GM03348 (cell line): ENCODE data around the gene SOCS1.

Experiments
- DNase-seq: peaks from one replicate; pipeline ENCODE4 v3.0.0; 2012; ENCODE audit warnings: low spot score

The SOCS1 gene

GRCh38 chr16:11260596-11260966, 4.6 kb upstream of the SOCS1 start:
- no peak for DNase-seq

GRCh38 chr16:11259655-11260595, 3.9 kb upstream of the SOCS1 start:
- DNase-seq, result no peak

DNA sequence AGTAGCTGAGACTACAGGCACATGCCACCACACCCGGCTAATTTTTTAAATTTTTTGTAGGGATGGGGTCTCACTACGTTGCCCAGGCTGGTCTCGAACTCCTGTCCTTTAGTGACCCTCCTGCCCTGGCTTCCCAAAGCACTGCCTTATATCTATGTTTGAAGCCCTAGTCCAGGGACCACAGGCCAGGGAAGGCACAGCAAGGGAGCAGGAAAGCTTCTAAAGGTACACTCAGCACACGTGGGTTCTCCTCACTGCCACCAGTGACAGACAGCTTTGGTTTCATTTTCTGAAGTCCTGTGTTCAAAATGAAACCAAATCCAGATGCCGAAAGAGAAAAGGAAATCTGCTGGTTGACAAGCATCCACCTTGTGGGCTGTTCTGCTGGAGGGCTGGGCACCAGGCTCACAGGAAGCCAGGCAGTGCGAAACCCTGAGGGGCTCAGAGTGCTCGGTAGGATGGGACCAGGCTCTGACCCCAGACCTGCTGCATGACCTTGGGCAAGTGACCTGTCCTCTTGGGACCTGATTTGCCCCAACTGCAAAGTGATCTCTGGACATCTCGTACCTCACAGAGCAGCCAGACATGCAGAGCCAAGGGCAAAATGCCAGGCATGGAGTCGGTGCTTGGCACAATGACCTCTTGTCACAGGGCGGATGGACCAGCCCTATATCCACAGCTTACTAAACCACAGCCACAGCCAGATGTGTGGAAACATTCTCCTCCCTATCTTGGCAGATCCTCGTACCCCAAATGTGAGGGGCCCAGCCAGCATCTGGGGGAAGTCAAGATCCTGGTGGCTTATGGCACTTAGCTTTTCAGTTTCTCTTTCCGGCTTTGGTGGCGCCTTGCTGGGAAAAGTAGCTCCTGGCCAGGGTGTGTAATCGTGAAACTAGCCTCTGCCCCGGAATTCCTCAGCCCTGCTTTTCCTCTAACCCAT, 2.8 kb upstream of the SOCS1 start:
- DNase-seq, result peak; percentile 29

DNA sequence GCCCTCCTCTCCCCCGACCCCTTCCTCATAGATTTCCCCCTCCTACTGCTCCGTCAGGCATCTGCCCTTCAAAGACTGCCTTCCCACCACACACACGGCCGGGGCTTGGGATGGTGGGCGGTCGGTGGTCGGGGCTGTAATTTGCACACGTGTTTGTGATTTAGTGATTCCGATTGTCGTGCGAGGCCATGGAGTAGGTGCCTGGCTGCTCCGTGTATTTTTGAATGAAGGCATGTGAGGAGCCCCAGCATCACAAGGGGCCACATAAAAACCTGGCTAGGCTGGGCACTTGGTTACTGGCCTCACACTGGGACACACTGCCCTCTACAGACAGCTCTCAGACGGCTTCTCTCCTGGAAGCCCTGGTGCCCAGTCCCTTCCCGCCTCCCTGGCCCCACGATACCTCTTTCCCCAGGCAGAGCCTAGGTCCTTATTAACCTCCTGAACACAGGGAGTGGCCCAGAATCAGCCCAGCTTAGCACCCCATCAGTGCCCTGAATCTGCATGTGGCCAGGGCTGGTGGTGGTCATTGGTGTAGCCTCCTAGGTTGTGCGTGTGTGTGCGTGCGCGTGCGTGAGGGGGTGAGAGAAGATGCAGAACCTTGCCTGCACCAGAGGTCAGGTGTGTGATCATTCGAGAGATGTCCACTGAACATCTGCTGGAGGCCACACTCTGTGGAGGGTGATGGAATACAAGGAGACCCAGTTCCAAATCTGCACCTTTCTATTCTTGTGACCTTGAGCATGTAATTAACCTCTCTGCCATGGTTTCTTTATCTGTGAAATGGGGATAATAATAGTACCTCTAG, 1.3 kb upstream of the SOCS1 start:
- peak; percentile 92 for DNase-seq

DNA sequence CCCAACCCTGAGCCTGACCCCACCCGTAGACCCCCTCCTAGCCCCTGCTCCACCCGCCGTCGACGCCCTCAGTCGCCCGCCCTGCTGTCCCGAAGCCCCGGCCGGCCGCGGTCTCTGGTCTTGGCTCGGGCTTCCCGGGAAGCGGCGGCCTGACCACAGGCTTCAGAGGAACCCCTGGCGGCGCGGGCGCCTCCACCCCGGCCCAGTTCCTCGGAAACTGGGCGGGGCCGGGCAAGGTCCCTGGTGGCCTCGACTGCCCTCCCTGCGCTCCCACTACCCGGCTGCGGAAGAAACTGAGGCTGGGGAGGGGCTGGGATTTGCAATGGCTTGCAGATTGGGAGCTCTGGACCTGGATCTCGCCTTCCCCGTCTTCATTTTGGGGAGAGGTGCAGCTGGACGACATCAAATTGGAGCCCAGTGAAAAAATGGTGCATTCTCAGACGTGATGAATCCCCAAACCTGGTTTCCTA, 692 bp upstream of the SOCS1 start:
- DNase-seq, result peak; percentile 88

DNA sequence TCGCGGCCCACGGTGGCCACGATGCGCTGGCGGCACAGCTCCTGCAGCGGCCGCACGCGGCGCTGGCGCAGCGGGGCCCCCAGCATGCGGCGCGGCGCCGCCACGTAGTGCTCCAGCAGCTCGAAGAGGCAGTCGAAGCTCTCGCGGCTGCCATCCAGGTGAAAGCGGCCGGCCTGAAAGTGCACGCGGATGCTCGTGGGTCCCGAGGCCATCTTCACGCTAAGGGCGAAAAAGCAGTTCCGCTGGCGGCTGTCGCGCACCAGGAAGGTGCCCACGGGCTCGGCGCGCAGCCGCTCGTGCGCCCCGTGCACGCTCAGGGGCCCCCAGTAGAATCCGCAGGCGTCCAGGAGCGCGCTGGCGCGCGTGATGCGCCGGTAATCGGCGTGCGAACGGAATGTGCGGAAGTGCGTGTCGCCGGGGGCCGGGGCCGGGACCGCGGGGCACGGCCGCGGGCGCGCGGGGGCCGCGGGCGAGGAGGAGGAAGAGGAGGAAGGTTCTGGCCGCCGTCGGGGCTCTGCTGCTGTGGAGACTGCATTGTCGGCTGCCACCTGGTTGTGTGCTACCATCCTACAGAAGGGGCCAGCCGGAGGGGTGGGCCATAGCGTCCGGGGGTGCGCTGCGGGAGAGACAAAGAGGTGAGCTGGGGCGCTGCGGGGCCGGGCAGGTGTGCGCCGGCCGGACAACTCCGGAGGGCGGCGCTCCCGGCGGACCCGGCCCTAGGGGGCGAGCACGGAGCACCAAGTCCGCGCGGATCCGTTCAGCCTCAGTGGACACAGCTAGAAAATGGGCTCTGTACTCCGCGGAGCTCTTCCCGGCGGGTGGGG, 879 bp downstream of the SOCS1 start:
- DNase-seq, result peak; percentile 60

- no peak for DNase-seq
These were observed 1.8 kb downstream of the SOCS1 start for GRCh38 chr16:11253995-11254912.

DNA sequence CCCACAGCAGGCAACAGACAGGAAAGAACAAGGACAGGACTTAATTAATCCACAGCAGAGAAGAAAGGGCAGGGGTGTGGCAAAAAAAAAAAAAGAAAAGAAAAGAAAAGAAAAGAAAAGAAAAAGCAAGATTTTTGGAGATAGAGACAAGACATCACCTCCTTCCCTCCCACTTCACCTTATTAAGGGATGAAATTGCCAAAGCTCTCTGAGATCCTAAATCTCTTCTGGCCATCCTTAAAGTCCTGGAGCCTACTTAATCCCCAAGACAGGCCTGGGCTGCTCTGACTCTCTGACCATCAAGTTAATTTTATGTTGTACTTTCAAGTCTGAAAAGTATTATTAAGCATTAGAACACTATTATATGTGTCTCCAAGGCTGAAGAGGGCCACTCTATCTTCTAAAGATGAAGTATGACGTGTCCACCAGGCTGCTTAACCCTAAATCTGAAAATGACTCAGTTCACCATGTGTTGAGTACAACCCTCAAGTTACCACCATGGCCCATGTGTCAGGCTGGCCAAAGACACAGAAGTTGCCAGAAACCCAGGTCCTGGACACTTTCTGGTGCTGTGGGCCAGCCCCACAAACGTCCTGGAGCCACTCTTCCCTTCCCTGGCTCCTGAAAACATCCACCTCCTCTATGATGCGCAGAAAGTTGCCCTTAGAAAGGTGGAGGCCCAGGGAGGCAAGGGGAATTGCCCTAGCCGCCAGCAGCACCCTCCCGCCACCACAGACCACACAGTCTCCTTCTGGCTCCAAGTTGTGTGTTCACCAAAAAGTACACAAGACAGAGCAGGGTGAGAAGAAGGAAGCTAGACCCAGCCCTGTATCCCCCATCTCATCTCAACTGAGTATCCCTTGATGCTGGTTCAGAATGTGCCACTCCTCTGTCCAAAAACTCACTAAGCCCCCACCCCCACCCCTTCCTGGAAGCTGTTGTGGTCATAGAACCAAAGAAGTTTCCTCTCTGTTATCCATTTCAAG, 2.7 kb downstream of the SOCS1 start:
- no peak for DNase-seq

DNA sequence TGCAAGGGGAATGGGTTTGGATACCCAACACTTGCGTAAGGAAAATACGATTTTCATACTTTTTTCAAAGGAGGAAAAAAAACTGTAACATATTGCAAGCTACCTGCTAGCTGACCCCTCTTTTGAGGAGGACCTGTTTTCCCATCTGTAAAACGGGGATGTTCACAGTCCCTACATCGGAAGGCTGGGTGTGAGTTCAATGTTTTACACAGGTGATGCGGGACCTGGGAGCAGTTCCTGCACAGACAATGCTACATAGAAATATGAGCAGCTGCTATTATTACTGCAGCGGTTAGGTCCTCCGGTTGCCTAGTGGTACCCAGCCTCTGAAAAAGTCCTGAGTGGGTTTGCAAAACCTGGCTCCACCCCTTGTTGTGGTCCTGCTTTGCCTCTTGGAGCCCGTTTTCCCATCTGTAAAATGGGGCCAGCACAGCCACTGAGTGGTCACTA, 3.5 kb downstream of the SOCS1 start:
- no peak for DNase-seq

GRCh38 chr16:11251525-11252481, 4.2 kb downstream of the SOCS1 start:
- no peak for DNase-seq

DNA sequence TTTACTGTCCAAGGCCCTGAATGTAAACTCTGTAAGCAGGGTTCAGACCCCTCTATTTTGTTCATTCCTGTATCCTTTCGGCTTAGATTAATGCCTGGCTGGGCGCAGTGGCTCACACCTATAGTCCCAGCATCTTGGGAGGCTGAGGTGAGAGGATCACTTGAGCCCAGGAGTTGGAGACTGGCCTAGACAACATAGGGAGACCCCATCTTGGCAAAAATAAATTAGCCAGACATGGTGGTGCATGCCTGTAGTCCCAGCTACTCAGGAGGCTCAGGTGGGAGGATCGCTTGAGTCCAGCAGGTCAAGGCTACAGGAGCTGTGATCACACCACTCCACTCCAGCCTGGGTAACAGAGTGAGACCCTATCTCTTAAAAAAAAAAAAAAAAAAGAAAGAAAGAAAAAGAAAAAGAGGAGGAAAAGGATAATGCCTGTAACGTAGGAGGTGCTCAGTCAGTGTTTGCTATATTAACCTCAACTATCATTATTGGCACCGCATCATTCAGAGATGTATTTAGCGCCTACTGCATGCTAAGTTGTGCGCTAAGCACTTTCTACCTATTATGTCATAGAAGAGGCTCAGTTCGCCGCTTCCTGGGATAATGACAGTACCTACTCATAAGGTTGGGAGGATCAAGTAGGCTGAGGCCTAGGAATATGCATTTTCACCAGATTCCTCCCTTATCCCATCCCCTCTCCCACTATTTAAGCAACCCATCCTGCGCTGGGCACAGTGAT, 5.0 kb downstream of the SOCS1 start:
- DNase-seq, result no peak

DNA sequence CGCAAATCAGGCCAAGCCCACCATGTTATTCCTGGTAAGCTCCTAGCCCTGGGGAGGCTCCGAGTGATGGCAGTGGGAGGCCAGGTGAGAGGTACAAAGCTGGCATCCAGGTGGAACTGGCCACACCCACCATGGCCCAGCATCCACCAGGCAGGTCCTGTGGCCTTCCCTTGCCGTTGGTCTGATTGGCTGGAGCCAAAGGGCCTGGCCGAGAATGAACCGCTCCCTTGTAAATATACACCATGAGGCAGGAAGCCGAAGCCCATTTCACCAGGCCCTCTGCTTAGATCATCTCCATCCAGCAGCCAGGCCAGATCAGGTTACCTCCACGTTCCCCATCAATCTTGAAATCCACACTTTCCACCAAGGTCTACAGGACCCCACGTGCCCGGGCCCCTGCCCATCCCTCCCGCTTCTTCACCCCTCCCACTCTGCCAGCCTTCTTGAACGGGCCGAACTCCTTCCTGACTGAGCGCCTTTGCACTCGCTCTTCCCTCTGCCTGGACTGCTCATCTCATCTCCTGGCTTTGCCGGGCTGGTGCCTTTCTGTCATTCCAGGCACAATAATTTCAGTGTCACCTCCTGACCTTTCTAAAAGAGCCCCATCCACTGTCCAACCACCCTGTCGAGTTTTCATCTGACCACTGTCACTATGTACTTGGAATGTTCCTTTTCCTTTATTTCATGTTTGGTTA, 5.8 kb downstream of the SOCS1 start:
- DNase-seq, result no peak

DNA sequence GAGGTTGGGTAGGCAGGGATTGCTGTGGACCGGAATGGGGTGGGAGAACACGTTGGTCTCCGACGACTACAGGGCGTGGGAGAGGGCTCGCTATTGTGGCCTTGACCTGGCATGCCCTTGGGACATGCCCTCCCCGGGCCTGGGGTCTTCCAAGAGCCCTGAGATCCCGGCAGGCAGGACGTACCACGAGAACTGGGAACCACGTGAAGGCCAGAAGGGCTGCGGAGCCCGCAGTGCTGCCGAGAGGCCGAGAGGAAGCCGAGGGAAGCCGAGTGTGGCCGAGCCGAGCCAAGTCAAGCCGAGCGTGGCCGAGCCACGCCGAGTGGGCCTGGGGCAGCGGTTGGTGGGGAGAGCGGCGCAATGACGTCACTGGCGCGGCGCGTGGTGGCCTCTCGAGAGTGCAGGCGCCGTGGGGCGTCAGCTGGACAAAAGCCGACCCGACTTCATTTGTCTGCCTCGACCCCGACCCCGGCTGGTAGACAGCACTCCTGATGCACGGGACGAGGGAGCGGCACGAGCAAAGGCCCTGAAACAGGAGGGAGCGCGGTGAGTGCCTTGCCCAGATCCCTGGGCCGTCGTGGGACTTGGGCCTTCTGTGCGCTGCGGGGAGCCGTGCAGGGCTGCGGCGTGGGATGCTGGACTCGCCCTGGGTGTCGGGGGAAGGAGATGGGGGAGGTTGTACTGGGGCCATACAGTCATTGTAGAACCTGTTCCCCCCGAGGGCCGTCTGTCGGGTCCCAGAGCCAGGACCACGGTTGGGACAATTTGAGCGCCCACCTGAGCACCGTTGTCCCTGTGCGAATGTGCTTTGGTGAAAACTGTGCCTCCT, 6.6 kb downstream of the SOCS1 start:
- DNase-seq, result no peak

DNA sequence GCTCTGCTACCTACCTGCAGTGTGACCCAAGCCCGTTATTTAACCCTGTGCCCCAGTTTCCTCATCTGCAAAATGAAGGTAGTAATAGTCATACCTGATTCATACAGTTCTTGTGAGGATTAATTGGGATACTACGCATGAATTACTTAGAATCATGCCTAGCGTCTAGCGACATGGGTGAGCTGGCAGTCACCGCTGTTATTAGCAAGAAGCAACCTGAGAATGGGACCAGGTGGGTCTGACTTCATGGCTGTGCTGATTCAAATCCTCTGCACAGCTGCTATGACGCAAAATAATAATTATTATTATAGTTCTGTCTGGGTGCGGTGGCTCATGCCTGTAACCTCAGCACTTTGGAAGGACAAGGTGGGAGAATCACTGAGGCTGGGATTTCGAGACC, 7.9 kb downstream of the SOCS1 start:
- no peak for DNase-seq

GRCh38 chr16:11245988-11246387, 10.0 kb downstream of the SOCS1 start:
- no peak for DNase-seq
